Activated CD8-positive, alpha-beta memory T cell treated with anti-CD3 and anti-CD28 coated beads, Interleukin-2, amount 10 ng/mL, durations not matched to agents 7 days and 5 days (primary cell): ENCODE data around the gene STT3B. TPM values are rescaled to one million over a fixed set of nuclear protein-coding genes. Genes with fewer than 3 reads are reported as not detected.
A peak's percentile ranks its signal among the peaks of the same experiment; 100 is the strongest.

Experiments used
- ATAC-seq: fragments of 150-1000 bp; cut with Tn5 transposase; one replicate; pipeline ENCODE4 v1.10.0; 2021; ENCODE audit warnings: moderate library complexity
- CTCF ChIA-PET: fragments of 350-600 bp; sonication (Branson Sonifier 250); formaldehyde crosslinking; loops from one replicate; lab custom pipeline; 2021; ENCODE audit warnings: antibody characterized with exemption; lab: Charles Lee
- DNase-seq: peaks from one replicate; pipeline ENCODE4 v3.0.0-alpha.2; 2020
- H3K27ac Mint-ChIP-seq: one replicate; pipeline ENCODE4 v1.8.0; 2021; ENCODE audit warnings: mild to moderate bottlenecking, mixed read lengths
- H3K27me3 Mint-ChIP-seq: one replicate; pipeline ENCODE4 v1.8.0; 2021; ENCODE audit warnings: mixed read lengths
- H3K36me3 Mint-ChIP-seq: one replicate; pipeline ENCODE4 v1.8.0; 2021; ENCODE audit warnings: mild to moderate bottlenecking, mixed read lengths
- H3K4me1 Mint-ChIP-seq: one replicate; pipeline ENCODE4 v1.8.0; 2021; ENCODE audit warnings: mixed read lengths
- H3K4me3 Mint-ChIP-seq: one replicate; pipeline ENCODE4 v1.8.0; 2021; ENCODE audit warnings: mild to moderate bottlenecking, moderate library complexity, mixed read lengths
- H3K9me3 Mint-ChIP-seq: one replicate; pipeline ENCODE4 v1.8.0; 2022; ENCODE audit warnings: low read depth, mixed read lengths
- total RNA-seq, 2 experiments: library from RNA; stranded (reverse); gene quantifications; one replicate each; pipeline ENCODE4 v1.2.3, GENCODE V29; 2021

Gene STT3B
- total RNA-seq, 2 experiments from 2014 or later, result 90.0 to 126 TPM

DNA sequence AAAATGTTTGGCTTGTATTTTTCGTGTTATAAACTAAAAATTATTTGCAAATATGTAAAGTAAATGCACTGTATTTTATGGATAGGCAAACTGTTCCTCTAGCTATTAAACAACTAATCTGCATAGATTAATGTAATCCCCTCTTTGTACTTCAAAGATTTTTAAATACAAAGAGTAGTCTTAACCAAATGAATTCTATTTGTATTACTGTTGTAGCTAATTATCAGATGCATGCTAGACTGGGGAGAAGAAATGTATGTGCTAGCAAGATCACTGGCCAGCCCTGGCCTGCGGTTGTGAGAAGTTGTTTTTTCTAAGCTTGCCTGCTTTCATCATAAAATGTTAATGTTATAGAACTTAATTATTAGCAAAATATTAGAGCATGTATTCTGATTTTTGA is 92.6 kb downstream of the STT3B start:
- CTCF ChIA-PET, result interaction anchor here (0.7 kb wide), 1 partner anchor 18 kb away, joined by 3 read pairs; no protein-coding TSS in a partner anchor
- Mint-ChIP-seq H3K27ac (no peak overlapping the region), H3K36me3 (peaks cover 59% of the 10 kb centered on the region), H3K4me3 (no peak overlapping the region), H3K4me1 (peaks cover 13% of the 10 kb centered on the region), H3K9me3 (no peaks in the 10 kb centered on the region), H3K27me3 (no peaks in the 10 kb centered on the region)
- no peak for ATAC-seq
- no peak for DNase-seq

DNA sequence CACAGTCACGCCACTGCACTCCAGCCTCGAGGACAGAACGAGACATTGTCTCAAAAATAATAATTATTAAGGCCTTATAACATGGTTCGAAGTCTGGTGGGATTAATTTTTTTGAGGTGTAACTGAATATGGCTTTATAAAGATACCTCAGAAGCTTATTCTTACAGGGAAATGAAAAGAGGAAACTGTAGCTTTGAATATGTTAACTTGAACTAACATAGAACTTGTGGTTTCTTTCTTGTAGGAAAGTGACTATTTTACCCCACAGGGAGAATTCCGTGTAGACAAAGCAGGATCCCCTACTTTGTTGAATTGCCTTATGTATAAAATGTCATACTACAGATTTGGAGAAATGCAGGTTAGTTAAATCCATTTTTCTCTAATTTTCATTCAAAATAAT is 96.3 kb downstream of the STT3B start:
- DNase-seq (no peak), ATAC-seq (no peak)
- peaks cover 64% of the 10 kb centered on the region for H3K36me3 Mint-ChIP-seq
- H3K4me1 Mint-ChIP-seq, result peaks cover 2% of the 10 kb centered on the region
- no peak overlapping the region for H3K27ac Mint-ChIP-seq
- H3K27me3 Mint-ChIP-seq, result no peaks in the 10 kb centered on the region
- CTCF ChIA-PET, result no interaction called here
- no peak overlapping the region for H3K4me3 Mint-ChIP-seq
- no peaks in the 10 kb centered on the region for H3K9me3 Mint-ChIP-seq

DNA sequence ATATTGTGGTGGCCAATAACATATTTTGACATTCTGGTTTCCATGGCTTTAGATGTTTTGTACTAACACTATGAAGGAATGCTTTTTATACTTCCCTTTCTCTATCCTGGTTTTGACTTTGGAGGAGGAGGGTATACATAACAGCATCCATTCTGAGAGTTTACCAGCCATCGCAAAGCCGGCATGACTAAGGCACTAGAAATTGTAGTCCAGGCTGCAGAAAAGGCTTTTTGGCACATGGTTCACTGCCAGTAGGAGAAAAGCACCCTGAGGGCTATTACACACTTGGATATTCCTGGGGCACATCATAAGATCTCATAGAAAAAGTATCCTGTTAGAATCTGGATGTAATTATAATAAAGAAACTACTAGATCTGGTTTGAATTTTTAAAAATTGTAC is 101.8 kb downstream of the STT3B start:
- Mint-ChIP-seq H3K27me3 (no peaks in the 10 kb centered on the region), H3K36me3 (peaks cover 52% of the 10 kb centered on the region), H3K9me3 (no peaks in the 10 kb centered on the region), H3K4me3 (no peak overlapping the region), H3K27ac (no peak overlapping the region), H3K4me1 (peaks cover 32% of the 10 kb centered on the region)
- no peak for DNase-seq
- CTCF ChIA-PET, result no interaction called here
- no peak for ATAC-seq

DNA sequence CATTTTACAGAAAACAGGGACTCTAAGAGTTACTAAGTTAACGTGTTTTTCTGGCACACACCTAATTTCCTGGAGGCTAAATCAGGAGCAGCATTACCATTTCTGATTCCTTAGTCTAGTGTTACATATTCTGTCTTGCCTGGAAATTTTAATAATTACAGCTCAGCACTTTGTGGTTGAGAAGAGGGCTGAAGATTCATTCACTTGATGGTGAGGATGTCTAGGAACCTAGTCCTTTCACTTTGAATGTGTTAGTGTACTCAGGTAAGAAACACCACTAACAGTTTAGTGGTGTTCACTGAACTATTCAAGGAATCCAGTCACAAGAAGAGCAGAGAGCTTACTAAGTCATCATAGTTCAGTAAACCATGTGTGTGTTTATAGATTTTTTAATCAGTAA is 102.8 kb downstream of the STT3B start:
- H3K36me3 Mint-ChIP-seq, result peaks cover 47% of the 10 kb centered on the region
- peaks cover 32% of the 10 kb centered on the region for H3K4me1 Mint-ChIP-seq

DNA sequence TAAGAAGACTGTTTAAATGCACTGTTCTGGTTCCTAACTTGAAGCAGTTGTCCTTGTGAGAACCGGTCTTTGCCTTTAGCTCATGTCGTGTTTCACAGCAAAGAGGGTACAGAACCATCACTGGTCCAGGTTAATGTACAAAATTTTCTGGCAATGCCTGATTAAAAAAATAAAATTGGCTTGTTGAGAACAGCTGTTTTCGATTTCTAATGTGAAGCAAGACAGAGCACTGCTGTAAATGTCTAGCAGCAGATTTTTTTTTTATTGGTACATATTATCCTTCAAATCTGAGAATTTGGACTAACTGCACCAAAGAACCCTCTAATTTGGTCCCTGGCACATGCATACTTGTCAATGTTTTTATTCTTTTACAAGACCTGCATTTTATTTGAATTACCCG is 103.3 kb downstream of the STT3B start:
- Mint-ChIP-seq H3K36me3 (peaks cover 42% of the 10 kb centered on the region), H3K9me3 (no peaks in the 10 kb centered on the region), H3K27ac (peak overlapping the region; percentile 62), H3K27me3 (no peaks in the 10 kb centered on the region), H3K4me3 (no peak overlapping the region), H3K4me1 (peaks cover 32% of the 10 kb centered on the region)
- no peak for ATAC-seq
- CTCF ChIA-PET, result no interaction called here
- DNase-seq, result no peak

More for the DNA sequence above, 102.8 kb downstream of the STT3B start:
- ATAC-seq, result peak; percentile 79
- no peaks in the 10 kb centered on the region for H3K9me3 Mint-ChIP-seq
- H3K27ac Mint-ChIP-seq, result peak overlapping the region; percentile 62
- DNase-seq, result no peak
- H3K4me3 Mint-ChIP-seq, result no peak overlapping the region
- CTCF ChIA-PET, result interaction anchor here (0.8 kb wide), 1 partner anchor 104 kb away, joined by 3 read pairs; no protein-coding TSS in a partner anchor
- no peaks in the 10 kb centered on the region for H3K27me3 Mint-ChIP-seq

DNA sequence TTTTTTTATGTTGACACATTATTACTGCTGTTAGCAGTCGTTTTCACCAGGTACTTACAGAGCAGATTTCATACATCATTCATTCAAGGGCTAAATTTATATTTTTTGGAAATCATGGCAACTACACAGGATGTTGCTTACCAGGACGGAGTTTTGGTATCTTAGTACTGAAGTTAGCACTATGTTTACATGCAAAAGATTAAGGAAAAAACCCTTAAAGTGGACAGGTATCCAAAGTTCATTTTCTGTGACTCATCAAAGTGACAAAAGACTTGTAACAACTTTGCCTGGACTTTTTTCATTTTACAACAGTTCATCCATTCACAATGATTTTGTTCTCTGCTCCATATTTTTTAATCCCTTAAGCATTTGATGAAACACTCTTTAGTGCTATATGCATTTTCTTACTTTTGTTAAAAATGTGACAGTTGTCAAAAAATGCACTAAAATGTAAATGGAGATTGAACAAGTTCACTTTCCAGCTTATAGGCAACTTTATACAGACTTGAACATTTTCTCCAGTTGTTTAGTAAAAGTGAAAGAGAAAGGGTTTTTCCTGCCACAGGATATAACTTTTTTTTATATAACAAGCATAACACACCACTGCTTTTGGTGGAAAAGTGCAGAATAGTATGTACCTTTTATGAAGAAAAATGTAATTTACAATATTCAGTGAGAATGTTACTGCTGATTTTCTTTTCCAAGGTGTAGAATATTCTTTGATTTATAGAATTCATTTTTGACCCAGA is 104.1 kb downstream of the STT3B start:
- H3K36me3 Mint-ChIP-seq, result peaks cover 39% of the 10 kb centered on the region
- H3K27me3 Mint-ChIP-seq, result no peaks in the 10 kb centered on the region
- H3K4me3 Mint-ChIP-seq, result no peak overlapping the region
- CTCF ChIA-PET, result no interaction called here
- DNase-seq, result no peak
- peaks cover 32% of the 10 kb centered on the region for H3K4me1 Mint-ChIP-seq
- no peaks in the 10 kb centered on the region for H3K9me3 Mint-ChIP-seq
- peak; percentile 67 for ATAC-seq
- H3K27ac Mint-ChIP-seq, result peak overlapping the region; percentile 69

DNA sequence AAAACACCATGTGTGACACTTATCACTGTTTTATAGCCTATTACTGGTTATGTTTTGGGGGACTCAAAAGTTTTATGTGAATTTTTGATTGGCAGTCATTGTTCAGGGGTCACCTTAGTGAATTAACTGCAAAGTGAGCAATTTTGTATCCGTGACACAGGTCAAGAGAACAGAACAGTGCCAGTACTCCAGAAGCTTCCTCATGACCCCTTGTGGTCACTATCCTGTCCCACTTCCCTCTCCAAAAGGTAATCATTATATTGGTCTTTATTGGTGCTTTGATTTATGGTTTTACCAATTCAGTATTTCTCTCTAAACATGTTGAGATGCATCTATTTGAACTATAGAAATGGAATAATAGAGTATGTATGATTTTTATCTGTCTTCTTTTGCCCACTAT is 107.1 kb downstream of the STT3B start:
- ATAC-seq (no peak), DNase-seq (no peak)
- Mint-ChIP-seq H3K36me3 (peaks cover 43% of the 10 kb centered on the region), H3K27ac (no peak overlapping the region), H3K4me3 (no peak overlapping the region), H3K27me3 (no peaks in the 10 kb centered on the region), H3K4me1 (peaks cover 28% of the 10 kb centered on the region), H3K9me3 (no peaks in the 10 kb centered on the region)
- CTCF ChIA-PET, result interaction anchor here (1.2 kb wide), 1 partner anchor 89 kb away, joined by 3 read pairs; no protein-coding TSS in a partner anchor

DNA sequence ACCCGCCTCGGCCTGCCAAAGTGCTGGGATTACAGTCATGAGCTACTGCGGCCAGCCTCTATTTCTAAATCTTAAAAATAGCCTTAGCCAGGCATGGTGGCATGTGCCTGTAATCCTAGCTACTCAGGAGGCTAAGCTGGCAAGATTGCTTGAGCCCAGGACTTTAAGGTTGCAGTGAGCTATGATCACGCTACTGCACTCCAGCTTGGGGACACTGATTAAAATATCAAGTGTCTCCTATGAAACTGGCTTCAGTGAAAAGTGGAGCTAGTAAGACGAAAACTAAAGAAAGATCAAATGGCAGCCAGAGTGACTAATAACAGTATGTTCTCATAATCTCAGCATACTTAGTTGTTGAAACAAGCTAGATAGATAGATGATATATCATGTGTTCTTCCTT is 112.5 kb downstream of the STT3B start:
- DNase-seq (no peak), ATAC-seq (no peak)
- H3K9me3 Mint-ChIP-seq, result peaks cover 26% of the 10 kb centered on the region
- H3K4me3 Mint-ChIP-seq, result no peak overlapping the region
- H3K27ac Mint-ChIP-seq, result no peak overlapping the region
- no peaks in the 10 kb centered on the region for H3K4me1 Mint-ChIP-seq
- H3K36me3 Mint-ChIP-seq, result peaks cover 65% of the 10 kb centered on the region
- H3K27me3 Mint-ChIP-seq, result no peaks in the 10 kb centered on the region
- CTCF ChIA-PET, result no interaction called here

DNA sequence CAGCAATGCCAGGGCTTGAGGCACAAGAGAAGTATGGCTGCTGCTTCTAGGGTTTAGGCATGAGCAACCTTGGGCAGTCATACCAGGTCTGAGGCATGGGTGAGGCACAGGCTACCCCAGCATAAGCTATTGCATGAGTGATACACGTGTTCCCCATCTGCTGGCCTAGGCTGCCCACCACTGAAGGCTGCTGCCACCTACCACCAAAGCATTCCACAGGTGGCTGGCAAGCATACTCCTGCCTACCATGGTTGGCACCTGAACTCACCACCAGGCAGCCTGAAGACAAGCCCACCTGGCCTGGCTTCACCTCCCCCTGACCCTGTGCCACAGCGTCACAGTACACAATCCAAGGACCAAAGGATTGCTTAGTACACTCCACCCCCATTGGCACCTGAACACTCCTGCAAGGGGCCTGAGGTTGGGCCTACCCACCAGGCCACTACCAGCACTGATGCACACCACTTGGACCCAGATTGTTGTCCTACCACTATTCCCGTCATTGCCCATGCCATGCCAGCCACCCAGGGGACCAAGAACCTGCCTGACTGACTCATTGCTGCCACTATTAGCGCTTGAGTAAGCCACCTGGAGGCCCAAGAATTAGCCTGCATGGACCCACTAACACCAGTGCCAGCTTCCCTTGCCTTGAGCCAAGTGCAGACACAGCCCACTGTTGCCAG is 115.7 kb downstream of the STT3B start:
- Mint-ChIP-seq H3K36me3 (peaks cover 75% of the 10 kb centered on the region), H3K4me1 (no peaks in the 10 kb centered on the region), H3K27me3 (no peaks in the 10 kb centered on the region), H3K4me3 (no peak overlapping the region), H3K27ac (no peak overlapping the region), H3K9me3 (peaks cover 41% of the 10 kb centered on the region)
- DNase-seq (no peak), ATAC-seq (no peak)
- CTCF ChIA-PET, result no interaction called here

DNA sequence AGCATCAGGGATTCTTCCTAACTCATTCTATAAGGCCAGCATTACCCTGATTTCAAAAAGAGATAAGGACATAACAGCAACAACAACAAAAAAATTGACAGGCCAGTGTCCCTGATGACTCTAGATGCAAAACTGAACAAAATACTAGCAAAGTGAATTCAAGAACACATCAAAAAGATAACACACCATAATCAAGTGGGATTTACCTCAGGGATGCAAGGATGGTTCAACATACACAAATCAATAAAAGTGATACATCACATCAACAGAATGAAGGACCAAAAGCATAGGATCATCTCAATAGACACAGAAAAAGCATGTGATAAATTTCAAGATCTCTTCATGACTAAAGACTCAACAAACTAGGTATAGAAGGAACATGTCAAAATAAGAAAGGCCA is 119.6 kb downstream of the STT3B start:
- Mint-ChIP-seq H3K4me1 (no peaks in the 10 kb centered on the region), H3K36me3 (peaks cover 48% of the 10 kb centered on the region), H3K27me3 (no peaks in the 10 kb centered on the region), H3K27ac (no peak overlapping the region), H3K4me3 (no peak overlapping the region), H3K9me3 (peaks cover 54% of the 10 kb centered on the region)
- no peak for DNase-seq
- no peak for ATAC-seq
- CTCF ChIA-PET, result no interaction called here

DNA sequence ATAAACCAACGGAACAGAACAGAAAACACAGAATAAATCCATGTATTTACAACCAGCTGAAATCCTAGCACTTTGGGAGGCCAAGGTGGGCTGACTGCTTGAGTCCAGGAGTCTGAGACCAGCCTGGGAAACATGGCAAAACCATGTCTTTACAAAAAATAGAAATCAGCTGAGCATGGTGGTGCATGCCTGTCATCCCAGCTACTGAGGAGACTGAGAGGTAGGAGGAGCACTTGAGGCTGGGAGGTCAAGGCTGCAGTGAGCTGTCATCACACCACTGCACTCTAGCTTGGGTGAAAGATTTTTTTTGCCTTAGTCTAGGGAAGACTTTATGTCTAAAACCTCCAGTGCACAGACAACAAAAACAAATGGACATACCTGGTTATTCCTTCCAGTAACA is 120.7 kb downstream of the STT3B start:
- no peak overlapping the region for H3K4me3 Mint-ChIP-seq
- no peaks in the 10 kb centered on the region for H3K27me3 Mint-ChIP-seq
- ATAC-seq (no peak), DNase-seq (no peak)
- CTCF ChIA-PET, result no interaction called here
- H3K27ac Mint-ChIP-seq, result no peak overlapping the region
- peaks cover 56% of the 10 kb centered on the region for H3K9me3 Mint-ChIP-seq
- no peaks in the 10 kb centered on the region for H3K4me1 Mint-ChIP-seq
- H3K36me3 Mint-ChIP-seq, result peaks cover 38% of the 10 kb centered on the region

DNA sequence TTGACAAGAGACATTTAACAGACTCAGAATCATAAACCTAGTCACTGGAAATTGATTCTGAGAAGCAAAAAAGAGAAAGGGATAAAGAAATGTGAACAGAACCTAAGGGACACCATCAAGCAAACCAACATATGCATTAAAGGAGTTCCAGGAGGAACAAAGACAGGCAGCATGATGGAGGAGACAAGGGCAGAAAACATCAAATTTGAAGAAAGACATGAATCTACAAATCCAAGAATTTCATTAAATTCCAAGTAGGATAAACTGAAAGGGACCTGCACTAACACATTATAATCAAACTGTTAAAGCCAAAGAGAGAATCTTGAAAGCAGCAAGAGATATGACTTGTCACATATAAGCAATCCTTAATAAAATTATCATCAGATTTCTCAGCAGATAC is 122.3 kb downstream of the STT3B start:
- H3K27ac Mint-ChIP-seq, result no peak overlapping the region
- no peak overlapping the region for H3K4me3 Mint-ChIP-seq
- no peaks in the 10 kb centered on the region for H3K27me3 Mint-ChIP-seq
- no peak for DNase-seq
- no peaks in the 10 kb centered on the region for H3K4me1 Mint-ChIP-seq
- peaks cover 24% of the 10 kb centered on the region for H3K36me3 Mint-ChIP-seq
- no peak for ATAC-seq
- CTCF ChIA-PET, result no interaction called here
- peaks cover 43% of the 10 kb centered on the region for H3K9me3 Mint-ChIP-seq

DNA sequence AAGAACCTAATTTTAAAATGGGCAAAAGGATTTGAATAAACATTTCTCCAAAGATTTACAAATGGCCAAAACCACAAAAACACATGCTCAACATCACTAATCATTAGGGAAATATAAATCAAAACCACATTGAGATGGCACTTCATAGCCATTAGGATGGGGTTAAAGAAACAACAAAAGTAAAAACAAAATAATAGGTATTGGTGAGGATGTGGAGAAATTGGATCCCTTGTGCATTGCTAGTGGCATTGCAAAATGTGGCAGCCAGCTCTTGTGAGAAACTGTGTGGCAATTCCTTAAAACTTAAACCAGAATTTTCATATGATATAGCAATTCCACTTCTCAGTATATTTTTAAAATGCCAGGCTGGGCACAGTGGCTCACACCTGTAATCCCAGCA is 126.5 kb downstream of the STT3B start:
- DNase-seq, result no peak
- Mint-ChIP-seq H3K27me3 (no peaks in the 10 kb centered on the region), H3K27ac (no peak overlapping the region), H3K4me1 (no peaks in the 10 kb centered on the region), H3K36me3 (peaks cover 4% of the 10 kb centered on the region), H3K9me3 (peaks cover 22% of the 10 kb centered on the region), H3K4me3 (no peak overlapping the region)
- ATAC-seq, result no peak
- CTCF ChIA-PET, result no interaction called here

DNA sequence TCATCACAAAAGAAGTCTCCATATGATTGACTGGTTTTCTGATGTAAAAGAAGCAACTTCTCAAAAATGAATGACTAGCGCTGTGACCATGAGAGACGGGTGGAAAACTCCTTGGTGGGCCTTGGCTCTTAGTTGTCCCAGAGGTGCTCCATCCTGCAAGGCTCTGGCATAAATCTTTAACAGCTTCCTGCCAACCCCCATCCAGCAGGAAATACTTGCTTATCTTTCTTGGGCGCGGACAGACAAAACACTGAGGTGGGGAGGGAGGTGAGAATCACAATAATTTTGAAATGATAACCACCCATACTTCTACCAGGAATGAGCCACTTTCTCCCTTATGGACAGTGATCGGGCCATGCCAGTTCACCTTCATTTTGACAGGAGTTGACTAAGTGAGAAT is 128.6 kb downstream of the STT3B start:
- Mint-ChIP-seq H3K27me3 (no peaks in the 10 kb centered on the region), H3K4me1 (no peaks in the 10 kb centered on the region), H3K4me3 (no peak overlapping the region), H3K9me3 (peaks cover 12% of the 10 kb centered on the region), H3K27ac (no peak overlapping the region), H3K36me3 (peaks cover 2% of the 10 kb centered on the region)
- ATAC-seq, result no peak
- CTCF ChIA-PET, result no interaction called here
- DNase-seq, result no peak
